OCI-LY3 (cell line): ENCODE results near the gene IVD.

Source experiments
- H2AFZ ChIP-seq: fragments of 200-600, 300-600 bp; shearing (Covaris generic); 2 replicates; pipeline ENCODE4 v1.6.0; 2014; ENCODE audit warnings: antibody characterized with exemption, low read depth, low read length
- H3K27ac ChIP-seq: fragments of 200-600, 300-600 bp; sonication (generic); 2 replicates; pipeline ENCODE4 v1.5.1; 2014; ENCODE audit warnings: mild to moderate bottlenecking, low read length, moderate library complexity, mixed read lengths
- H3K27me3 ChIP-seq: fragments of 200-600, 300-600 bp; sonication (generic); 2 replicates; pipeline ENCODE4 v1.6.1; 2014; ENCODE audit warnings: low read depth, low read length, mixed read lengths
- H3K36me3 ChIP-seq: fragments of 200-600, 300-600 bp; sonication (generic); replicated peaks from 2 replicates; pipeline ENCODE3; 2014; ENCODE audit warnings: low read depth, low read length, mixed read lengths
- H3K4me1 ChIP-seq: fragments of 300-600, 200-600 bp; sonication (generic); 2 replicates; pipeline ENCODE4 v1.6.1; 2014; ENCODE audit warnings: low read length, mixed read lengths
- H3K4me2 ChIP-seq: fragments of 200-600, 300-600 bp; sonication (generic); 2 replicates; pipeline ENCODE4 v1.6.1; 2014; ENCODE audit warnings: low read length, mixed read lengths
- H3K4me3 ChIP-seq: fragments of 300-600, 200-600 bp; sonication (generic); 2 replicates; pipeline ENCODE4 v1.5.1; 2014; ENCODE audit warnings: antibody characterized with exemption, mild to moderate bottlenecking, low read length, moderate library complexity
- H3K79me2 ChIP-seq: fragments of 300-600, 200-600 bp; shearing (Covaris generic); 2 replicates; pipeline ENCODE4 v1.6.1; 2014; ENCODE audit warnings: mild to moderate bottlenecking, low read length, mixed read lengths
- H3K9ac ChIP-seq: fragments of 300-600, 200-600 bp; shearing (Covaris generic); 2 replicates; pipeline ENCODE4 v1.6.0; 2014; ENCODE audit warnings: mild to moderate bottlenecking, low read length, moderate library complexity
- H3K9me3 ChIP-seq: fragments of 200-600, 300-600 bp; shearing (Covaris generic); 2 replicates; pipeline ENCODE4 v1.6.1; 2014; ENCODE audit warnings: low read length, mixed read lengths; ENCODE audit not compliant: insufficient read depth
- H4K20me1 ChIP-seq: fragments of 200-600, 300-600 bp; sonication (generic); 2 replicates; pipeline ENCODE4 v1.6.1; 2016; ENCODE audit warnings: low read length, mixed read lengths; ENCODE audit not compliant: insufficient read depth
- EZH2phosphoT487 ChIP-seq: fragments of 200-600 bp; shearing (Covaris generic); IDR thresholded peaks from 2 replicates; pipeline ENCODE4 v1.6.1; 2018; ENCODE audit warnings: antibody characterized with exemption, mixed run types, low read depth
- TF ChIP-seq, protein P1 (sequence below): fragments of 200-600, 300-600 bp; sonication (generic); IDR thresholded peaks from 2 replicates; pipeline ENCODE4 v1.5.1; 2014; ENCODE audit warnings: antibody characterized with exemption, low read length, low read depth

IVD gene

DNA sequence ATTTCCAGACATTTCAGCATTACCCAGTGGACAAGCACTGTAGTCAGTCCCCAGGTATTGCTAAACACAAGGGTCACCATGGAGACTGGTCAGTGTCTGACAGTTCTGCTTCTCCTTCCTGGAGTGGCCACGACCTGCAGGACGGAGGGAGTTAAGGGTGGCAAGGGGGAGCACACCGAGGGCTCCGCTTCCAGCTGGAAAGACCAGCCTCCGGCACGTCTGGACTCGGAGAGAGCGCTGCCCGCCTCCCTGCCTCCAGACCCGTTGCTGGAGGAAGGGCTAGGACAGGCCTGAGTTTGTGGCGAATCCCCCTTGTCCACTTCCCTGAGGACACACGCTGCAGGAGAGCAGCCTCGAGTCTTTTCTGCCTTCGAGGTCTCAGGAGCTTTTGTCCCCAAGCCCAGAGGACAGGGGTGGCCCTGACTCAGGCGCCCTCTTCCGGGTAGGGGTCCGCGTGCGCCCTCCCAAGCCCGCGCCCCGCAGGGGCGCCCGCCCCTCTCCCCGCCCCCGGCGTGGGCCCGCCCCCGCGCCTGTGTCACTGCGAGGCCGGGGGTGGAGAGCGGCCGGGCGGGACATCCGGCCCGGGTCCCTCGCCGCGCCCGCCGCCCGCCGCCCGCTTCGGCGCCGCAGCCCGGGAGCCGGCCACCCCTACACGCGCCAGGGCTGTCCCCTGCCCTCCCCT lies 65.0 kb downstream of the IVD start, which contains the start of gene CHST14:
CHST14 (plus strand) TSS at position 562 of the 682 bp plus-strand sequence. CDS start 230 bp downstream, outside the sequence.
- Histone ChIP-seq H3K27ac (0 out of 2 replicates have a peak within 1 kb of the TSS, but pooled peaks have one; percentile 9), H2AFZ (peak within 1 kb of the TSS; percentile 62)

More for the DNA sequence above, 65.0 kb downstream of the IVD start, which contains the start of gene CHST14:
- Histone ChIP-seq H3K4me1 (peaks cover 13% of the 10 kb centered on the region), H3K4me3 (peak within 1 kb of the TSS; percentile 93), H3K36me3 (no peaks in the 10 kb centered on the region), H3K9ac (peak within 1 kb of the TSS; percentile 86), H4K20me1 (no peaks in the 10 kb centered on the region), H3K4me2 (peak within 1 kb of the TSS; percentile 81), H3K9me3 (no peaks in the 10 kb centered on the region), H3K79me2 (peaks cover 8% of the 10 kb centered on the region; the same call in 1 of the 2 replicates), H3K27me3 (no peaks in the 10 kb centered on the region)
- TF ChIP-seq, protein P1, sequence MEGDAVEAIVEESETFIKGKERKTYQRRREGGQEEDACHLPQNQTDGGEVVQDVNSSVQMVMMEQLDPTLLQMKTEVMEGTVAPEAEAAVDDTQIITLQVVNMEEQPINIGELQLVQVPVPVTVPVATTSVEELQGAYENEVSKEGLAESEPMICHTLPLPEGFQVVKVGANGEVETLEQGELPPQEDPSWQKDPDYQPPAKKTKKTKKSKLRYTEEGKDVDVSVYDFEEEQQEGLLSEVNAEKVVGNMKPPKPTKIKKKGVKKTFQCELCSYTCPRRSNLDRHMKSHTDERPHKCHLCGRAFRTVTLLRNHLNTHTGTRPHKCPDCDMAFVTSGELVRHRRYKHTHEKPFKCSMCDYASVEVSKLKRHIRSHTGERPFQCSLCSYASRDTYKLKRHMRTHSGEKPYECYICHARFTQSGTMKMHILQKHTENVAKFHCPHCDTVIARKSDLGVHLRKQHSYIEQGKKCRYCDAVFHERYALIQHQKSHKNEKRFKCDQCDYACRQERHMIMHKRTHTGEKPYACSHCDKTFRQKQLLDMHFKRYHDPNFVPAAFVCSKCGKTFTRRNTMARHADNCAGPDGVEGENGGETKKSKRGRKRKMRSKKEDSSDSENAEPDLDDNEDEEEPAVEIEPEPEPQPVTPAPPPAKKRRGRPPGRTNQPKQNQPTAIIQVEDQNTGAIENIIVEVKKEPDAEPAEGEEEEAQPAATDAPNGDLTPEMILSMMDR: peak; percentile 10; the same call in 1 of the 2 replicates
- no peak for TF ChIP-seq EZH2phosphoT487
